GM12878 (cell line): ENCODE measurements around the gene CCDC197. TPM values are rescaled to one million over a fixed set of nuclear protein-coding genes. Genes with fewer than 3 reads are reported as not detected.

Experiments used
- CBX3 ChIP-seq: fragments of 200-600 bp; sonication (generic); IDR thresholded peaks from 2 replicates; pipeline ENCODE4 v1.6.1; 2016; ENCODE audit warnings: low read depth, borderline replicate concordance
- LARP7 ChIP-seq: fragments of 450-650 bp; IDR thresholded peaks from 2 replicates; pipeline ENCODE4 v1.6.1; 2017; ENCODE audit warnings: mild to moderate bottlenecking
- MEF2B ChIP-seq: fragments of 450-650 bp; IDR thresholded peaks from 2 replicates; pipeline ENCODE4 v1.6.1; 2018; ENCODE audit warnings: mild to moderate bottlenecking, moderate library complexity; ENCODE audit not compliant: partially characterized antibody, poor library complexity, severe bottlenecking
- NFYA ChIP-seq: IDR thresholded peaks from 2 replicates; pipeline ENCODE4 v1.6.1; 2011; ENCODE audit warnings: low read depth, mild to moderate bottlenecking, low read length, improper control_type of control experiment, borderline replicate concordance
- NRF1 ChIP-seq: conservative IDR thresholded peaks from 2 replicates; pipeline ENCODE4 v1.6.1; 2011; ENCODE audit warnings: mild to moderate bottlenecking, low read depth, low read length, improper control_type of control experiment
- PAX8 ChIP-seq: fragments of 450-650 bp; IDR thresholded peaks from 2 replicates; pipeline ENCODE4 v1.6.1; 2017; ENCODE audit warnings: mild to moderate bottlenecking, moderate library complexity
- RELA ChIP-seq: fragments of 450-650 bp; IDR thresholded peaks from 2 replicates; pipeline ENCODE4 v1.8.0; 2014; ENCODE audit warnings: borderline replicate concordance; ENCODE audit not compliant: partially characterized antibody
- TARDBP ChIP-seq: IDR thresholded peaks from 2 replicates; pipeline ENCODE4 v1.6.1; 2016; ENCODE audit warnings: borderline replicate concordance
- WRNIP1 ChIP-seq: IDR thresholded peaks from 2 replicates; pipeline ENCODE4 v1.6.1; 2011; ENCODE audit warnings: low read depth, low read length, improper control_type of control experiment, borderline replicate concordance
- polyA plus RNA-seq, 11 experiments: library from polyadenylated mRNA; depleted of rRNA in 4 of 11; unstranded in 6 of 11; stranded (reverse) in 5 of 11; fragments of >200 nt; fragmentation: Nextera tagmentation in 4 of 11; fragmentation: Illumina TruSeq in 1 of 11; extraction: Ambion mirVana in 4 of 11; extraction: Trizol in 1 of 11; gene quantifications; 1 replicate in 1 of 11; 2 replicates in 10 of 11; pipeline versions ENCODE4 v1.2.1 to v1.2.3, GENCODE V29; 2011 to 2016; ENCODE audit warnings: inconsistent platforms in 2 of 11, missing spikeins in 2 of 11, low read depth in 1 of 11
- total RNA-seq, 4 experiments: library from RNA; depleted of rRNA in 3 of 4; stranded (reverse); fragments of >200 nt in 3 of 4; fragmentation: Illumina TruSeq in 1 of 4; extraction: Trizol in 1 of 4; gene quantifications; 2 replicates each; pipeline versions ENCODE4 v1.2.1 to v1.2.3, GENCODE V29; 2013 to 2021
- TF ChIP-seq, protein P1 (sequence below): fragments of 450-650 bp; conservative IDR thresholded peaks from 2 replicates; pipeline ENCODE4 v1.6.1; 2017; ENCODE audit warnings: mild to moderate bottlenecking, moderate library complexity
- TF ChIP-seq, protein P2 (sequence below): IDR thresholded peaks from 2 replicates; pipeline ENCODE4 v1.6.1; 2011; ENCODE audit warnings: low read depth, low read length, improper control_type of control experiment, borderline replicate concordance
- TF ChIP-seq, protein P3 (sequence below): fragments of 450-650 bp; IDR thresholded peaks from 2 replicates; pipeline ENCODE4 v1.6.1; 2016; ENCODE audit warnings: mild to moderate bottlenecking
- TF ChIP-seq, protein P4 (sequence below): fragments of 450-650 bp; IDR thresholded peaks from 2 replicates; pipeline ENCODE4 v1.6.1; 2017; ENCODE audit warnings: mild to moderate bottlenecking, moderate library complexity
- TF ChIP-seq, protein P5 (sequence below): fragments of 450-650 bp; IDR thresholded peaks from 2 replicates; pipeline ENCODE4 v1.6.1; 2018; ENCODE audit warnings: mild to moderate bottlenecking, low read depth, moderate library complexity; ENCODE audit not compliant: partially characterized antibody
- TF ChIP-seq, protein P6 (sequence below): IDR thresholded peaks from 2 replicates; pipeline ENCODE4 v1.6.1; 2012; ENCODE audit warnings: low read depth, low read length, improper control_type of control experiment
- TF ChIP-seq, protein P7 (sequence below): fragments of 450-650 bp; IDR thresholded peaks from 2 replicates; pipeline ENCODE4 v1.6.1; 2017; ENCODE audit warnings: mild to moderate bottlenecking, low read depth, inconsistent platforms; ENCODE audit not compliant: poor library complexity, severe bottlenecking

Gene CCDC197
- total and polyA plus RNA-seq, 10 of the 15 experiments (the other 5 are each of a cell fraction or from before 2014, with no cell fraction given), result 0.12 TPM; not detected in 9

DNA sequence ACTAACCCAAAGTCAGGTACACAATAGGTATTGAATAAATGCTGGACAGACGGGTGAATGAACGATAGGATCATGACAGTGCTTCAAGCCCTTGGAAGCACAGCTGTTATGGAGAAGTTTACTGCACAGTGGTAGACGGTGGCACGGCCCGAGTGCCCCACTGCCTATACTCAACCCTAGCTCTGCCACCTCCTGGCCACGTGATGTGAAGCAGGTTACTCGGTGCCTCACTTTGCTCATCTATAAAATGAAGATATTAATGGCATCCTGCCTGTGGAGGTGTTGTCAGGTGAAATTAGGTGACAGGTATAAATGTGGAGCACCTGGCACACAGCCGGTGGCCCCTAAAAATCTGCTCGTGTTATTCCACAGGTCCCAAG, 26.5 kb upstream of the CCDC197 start (continued):
- TF ChIP-seq, protein P1, sequence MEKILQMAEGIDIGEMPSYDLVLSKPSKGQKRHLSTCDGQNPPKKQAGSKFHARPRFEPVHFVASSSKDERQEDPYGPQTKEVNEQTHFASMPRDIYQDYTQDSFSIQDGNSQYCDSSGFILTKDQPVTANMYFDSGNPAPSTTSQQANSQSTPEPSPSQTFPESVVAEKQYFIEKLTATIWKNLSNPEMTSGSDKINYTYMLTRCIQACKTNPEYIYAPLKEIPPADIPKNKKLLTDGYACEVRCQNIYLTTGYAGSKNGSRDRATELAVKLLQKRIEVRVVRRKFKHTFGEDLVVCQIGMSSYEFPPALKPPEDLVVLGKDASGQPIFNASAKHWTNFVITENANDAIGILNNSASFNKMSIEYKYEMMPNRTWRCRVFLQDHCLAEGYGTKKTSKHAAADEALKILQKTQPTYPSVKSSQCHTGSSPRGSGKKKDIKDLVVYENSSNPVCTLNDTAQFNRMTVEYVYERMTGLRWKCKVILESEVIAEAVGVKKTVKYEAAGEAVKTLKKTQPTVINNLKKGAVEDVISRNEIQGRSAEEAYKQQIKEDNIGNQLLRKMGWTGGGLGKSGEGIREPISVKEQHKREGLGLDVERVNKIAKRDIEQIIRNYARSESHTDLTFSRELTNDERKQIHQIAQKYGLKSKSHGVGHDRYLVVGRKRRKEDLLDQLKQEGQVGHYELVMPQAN, result peak; percentile 8; the same call in 1 of the 2 replicates
- TF ChIP-seq TARDBP (no peak), LARP7 (no peak), CBX3 (no peak), MEF2B (no peak), WRNIP1 (no peak), NRF1 (no peak), RELA (no peak), NFYA (no peak), PAX8 (no peak)
- TF ChIP-seq, protein P2, sequence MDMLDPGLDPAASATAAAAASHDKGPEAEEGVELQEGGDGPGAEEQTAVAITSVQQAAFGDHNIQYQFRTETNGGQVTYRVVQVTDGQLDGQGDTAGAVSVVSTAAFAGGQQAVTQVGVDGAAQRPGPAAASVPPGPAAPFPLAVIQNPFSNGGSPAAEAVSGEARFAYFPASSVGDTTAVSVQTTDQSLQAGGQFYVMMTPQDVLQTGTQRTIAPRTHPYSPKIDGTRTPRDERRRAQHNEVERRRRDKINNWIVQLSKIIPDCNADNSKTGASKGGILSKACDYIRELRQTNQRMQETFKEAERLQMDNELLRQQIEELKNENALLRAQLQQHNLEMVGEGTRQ, result peak; percentile 13; the same call in 1 of the 2 replicates
- TF ChIP-seq, protein P3, sequence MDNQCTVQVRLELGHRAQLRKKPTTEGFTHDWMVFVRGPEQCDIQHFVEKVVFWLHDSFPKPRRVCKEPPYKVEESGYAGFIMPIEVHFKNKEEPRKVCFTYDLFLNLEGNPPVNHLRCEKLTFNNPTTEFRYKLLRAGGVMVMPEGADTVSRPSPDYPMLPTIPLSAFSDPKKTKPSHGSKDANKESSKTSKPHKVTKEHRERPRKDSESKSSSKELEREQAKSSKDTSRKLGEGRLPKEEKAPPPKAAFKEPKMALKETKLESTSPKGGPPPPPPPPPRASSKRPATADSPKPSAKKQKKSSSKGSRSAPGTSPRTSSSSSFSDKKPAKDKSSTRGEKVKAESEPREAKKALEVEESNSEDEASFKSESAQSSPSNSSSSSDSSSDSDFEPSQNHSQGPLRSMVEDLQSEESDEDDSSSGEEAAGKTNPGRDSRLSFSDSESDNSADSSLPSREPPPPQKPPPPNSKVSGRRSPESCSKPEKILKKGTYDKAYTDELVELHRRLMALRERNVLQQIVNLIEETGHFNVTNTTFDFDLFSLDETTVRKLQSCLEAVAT, result no peak
- TF ChIP-seq, protein P4, sequence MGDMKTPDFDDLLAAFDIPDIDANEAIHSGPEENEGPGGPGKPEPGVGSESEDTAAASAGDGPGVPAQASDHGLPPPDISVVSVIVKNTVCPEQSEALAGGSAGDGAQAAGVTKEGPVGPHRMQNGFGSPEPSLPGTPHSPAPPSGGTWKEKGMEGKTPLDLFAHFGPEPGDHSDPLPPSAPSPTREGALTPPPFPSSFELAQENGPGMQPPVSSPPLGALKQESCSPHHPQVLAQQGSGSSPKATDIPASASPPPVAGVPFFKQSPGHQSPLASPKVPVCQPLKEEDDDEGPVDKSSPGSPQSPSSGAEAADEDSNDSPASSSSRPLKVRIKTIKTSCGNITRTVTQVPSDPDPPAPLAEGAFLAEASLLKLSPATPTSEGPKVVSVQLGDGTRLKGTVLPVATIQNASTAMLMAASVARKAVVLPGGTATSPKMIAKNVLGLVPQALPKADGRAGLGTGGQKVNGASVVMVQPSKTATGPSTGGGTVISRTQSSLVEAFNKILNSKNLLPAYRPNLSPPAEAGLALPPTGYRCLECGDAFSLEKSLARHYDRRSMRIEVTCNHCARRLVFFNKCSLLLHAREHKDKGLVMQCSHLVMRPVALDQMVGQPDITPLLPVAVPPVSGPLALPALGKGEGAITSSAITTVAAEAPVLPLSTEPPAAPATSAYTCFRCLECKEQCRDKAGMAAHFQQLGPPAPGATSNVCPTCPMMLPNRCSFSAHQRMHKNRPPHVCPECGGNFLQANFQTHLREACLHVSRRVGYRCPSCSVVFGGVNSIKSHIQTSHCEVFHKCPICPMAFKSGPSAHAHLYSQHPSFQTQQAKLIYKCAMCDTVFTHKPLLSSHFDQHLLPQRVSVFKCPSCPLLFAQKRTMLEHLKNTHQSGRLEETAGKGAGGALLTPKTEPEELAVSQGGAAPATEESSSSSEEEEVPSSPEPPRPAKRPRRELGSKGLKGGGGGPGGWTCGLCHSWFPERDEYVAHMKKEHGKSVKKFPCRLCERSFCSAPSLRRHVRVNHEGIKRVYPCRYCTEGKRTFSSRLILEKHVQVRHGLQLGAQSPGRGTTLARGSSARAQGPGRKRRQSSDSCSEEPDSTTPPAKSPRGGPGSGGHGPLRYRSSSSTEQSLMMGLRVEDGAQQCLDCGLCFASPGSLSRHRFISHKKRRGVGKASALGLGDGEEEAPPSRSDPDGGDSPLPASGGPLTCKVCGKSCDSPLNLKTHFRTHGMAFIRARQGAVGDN, result peak; percentile 26
- TF ChIP-seq, protein P5, sequence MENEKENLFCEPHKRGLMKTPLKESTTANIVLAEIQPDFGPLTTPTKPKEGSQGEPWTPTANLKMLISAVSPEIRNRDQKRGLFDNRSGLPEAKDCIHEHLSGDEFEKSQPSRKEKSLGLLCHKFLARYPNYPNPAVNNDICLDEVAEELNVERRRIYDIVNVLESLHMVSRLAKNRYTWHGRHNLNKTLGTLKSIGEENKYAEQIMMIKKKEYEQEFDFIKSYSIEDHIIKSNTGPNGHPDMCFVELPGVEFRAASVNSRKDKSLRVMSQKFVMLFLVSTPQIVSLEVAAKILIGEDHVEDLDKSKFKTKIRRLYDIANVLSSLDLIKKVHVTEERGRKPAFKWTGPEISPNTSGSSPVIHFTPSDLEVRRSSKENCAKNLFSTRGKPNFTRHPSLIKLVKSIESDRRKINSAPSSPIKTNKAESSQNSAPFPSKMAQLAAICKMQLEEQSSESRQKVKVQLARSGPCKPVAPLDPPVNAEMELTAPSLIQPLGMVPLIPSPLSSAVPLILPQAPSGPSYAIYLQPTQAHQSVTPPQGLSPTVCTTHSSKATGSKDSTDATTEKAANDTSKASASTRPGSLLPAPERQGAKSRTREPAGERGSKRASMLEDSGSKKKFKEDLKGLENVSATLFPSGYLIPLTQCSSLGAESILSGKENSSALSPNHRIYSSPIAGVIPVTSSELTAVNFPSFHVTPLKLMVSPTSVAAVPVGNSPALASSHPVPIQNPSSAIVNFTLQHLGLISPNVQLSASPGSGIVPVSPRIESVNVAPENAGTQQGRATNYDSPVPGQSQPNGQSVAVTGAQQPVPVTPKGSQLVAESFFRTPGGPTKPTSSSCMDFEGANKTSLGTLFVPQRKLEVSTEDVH, result no peak
- TF ChIP-seq, protein P6, sequence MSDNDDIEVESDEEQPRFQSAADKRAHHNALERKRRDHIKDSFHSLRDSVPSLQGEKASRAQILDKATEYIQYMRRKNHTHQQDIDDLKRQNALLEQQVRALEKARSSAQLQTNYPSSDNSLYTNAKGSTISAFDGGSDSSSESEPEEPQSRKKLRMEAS, result peak; percentile 17; the same call in 1 of the 2 replicates
- TF ChIP-seq, protein P7, sequence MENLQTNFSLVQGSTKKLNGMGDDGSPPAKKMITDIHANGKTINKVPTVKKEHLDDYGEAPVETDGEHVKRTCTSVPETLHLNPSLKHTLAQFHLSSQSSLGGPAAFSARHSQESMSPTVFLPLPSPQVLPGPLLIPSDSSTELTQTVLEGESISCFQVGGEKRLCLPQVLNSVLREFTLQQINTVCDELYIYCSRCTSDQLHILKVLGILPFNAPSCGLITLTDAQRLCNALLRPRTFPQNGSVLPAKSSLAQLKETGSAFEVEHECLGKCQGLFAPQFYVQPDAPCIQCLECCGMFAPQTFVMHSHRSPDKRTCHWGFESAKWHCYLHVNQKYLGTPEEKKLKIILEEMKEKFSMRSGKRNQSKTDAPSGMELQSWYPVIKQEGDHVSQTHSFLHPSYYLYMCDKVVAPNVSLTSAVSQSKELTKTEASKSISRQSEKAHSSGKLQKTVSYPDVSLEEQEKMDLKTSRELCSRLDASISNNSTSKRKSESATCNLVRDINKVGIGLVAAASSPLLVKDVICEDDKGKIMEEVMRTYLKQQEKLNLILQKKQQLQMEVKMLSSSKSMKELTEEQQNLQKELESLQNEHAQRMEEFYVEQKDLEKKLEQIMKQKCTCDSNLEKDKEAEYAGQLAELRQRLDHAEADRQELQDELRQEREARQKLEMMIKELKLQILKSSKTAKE, result no peak
